Mesenchymal stem cell (in vitro differentiated cells and primary cell): ENCODE data around the gene TRIM4. TPM values are rescaled to one million over a fixed set of nuclear protein-coding genes. Genes with fewer than 3 reads are reported as not detected.

Source experiments
- DNase-seq: peaks from one replicate; pipeline ENCODE4 v3.0.0-alpha.2; 2013
- H2AFZ ChIP-seq: one replicate; pipeline ENCODE4 v1.6.1; 2013; ENCODE audit warnings: low read depth, mild to moderate bottlenecking, control low read depth, inconsistent platforms, low read length, moderate library complexity
- H2AK5ac ChIP-seq: 2 replicates; pipeline ENCODE4 v1.6.1; 2013; ENCODE audit warnings: low read length, moderate library complexity, mild to moderate bottlenecking, inconsistent platforms; ENCODE audit not compliant: severe bottlenecking
- H2BK120ac ChIP-seq: one replicate; pipeline ENCODE4 v1.6.1; 2013; ENCODE audit warnings: low read depth, mild to moderate bottlenecking, inconsistent platforms, low read length, moderate library complexity
- H2BK12ac ChIP-seq, 2 experiments: one replicate each; pipeline ENCODE4 v1.6.1; 2013; ENCODE audit warnings: inconsistent platforms in 2 of 2, low read length in 2 of 2, mild to moderate bottlenecking in 2 of 2, moderate library complexity in 2 of 2, control low read depth in 1 of 2
- H2BK15ac ChIP-seq: one replicate; pipeline ENCODE4 v1.6.1; 2013; ENCODE audit warnings: mild to moderate bottlenecking, low read depth, inconsistent platforms; ENCODE audit not compliant: poor library complexity, severe bottlenecking
- H2BK5ac ChIP-seq: 2 replicates; pipeline ENCODE4 v1.6.1; 2013; ENCODE audit warnings: low read depth, mild to moderate bottlenecking, low read length, control low read depth, inconsistent platforms; ENCODE audit not compliant: poor library complexity, severe bottlenecking
- H3K14ac ChIP-seq, 2 experiments: one replicate each; pipeline ENCODE4 v1.6.1; 2013; ENCODE audit warnings: inconsistent platforms in 2 of 2, low read length in 2 of 2, control low read depth in 1 of 2, mild to moderate bottlenecking in 1 of 2, moderate library complexity in 1 of 2
- H3K18ac ChIP-seq, 2 experiments: one replicate each; pipeline ENCODE4 v1.6.1; 2013; ENCODE audit warnings: inconsistent platforms in 2 of 2, low read length in 2 of 2, control low read depth in 1 of 2, low read depth in 1 of 2, mild to moderate bottlenecking in 1 of 2
- H3K23ac ChIP-seq, 2 experiments: one replicate each; pipeline ENCODE4 v1.6.1; 2013; ENCODE audit warnings: inconsistent platforms in 2 of 2, low read length in 2 of 2, mild to moderate bottlenecking in 2 of 2, moderate library complexity in 2 of 2, control low read depth in 1 of 2
- H3K27ac ChIP-seq: 2 replicates; pipeline ENCODE4 v1.5.1; 2013; ENCODE audit warnings: mild to moderate bottlenecking, moderate library complexity, low read length, control low read depth, inconsistent platforms; ENCODE audit not compliant: poor library complexity, severe bottlenecking
- H3K27me3 ChIP-seq, 2 experiments: 2 replicates each; pipeline versions ENCODE4 v1.6.1 to v1.7.0; 2013; ENCODE audit warnings: low read length in 2 of 2, mild to moderate bottlenecking in 2 of 2, moderate library complexity in 2 of 2, control low read depth in 1 of 2, inconsistent platforms in 1 of 2; ENCODE audit not compliant: control insufficient read depth in 1 of 2, insufficient read depth in 1 of 2
- H3K36me3 ChIP-seq, 2 experiments: 2 replicates each; pipeline versions ENCODE4 v1.6.1 to v1.7.0; 2013; ENCODE audit warnings: low read length in 2 of 2, control low read depth in 1 of 2, inconsistent platforms in 1 of 2, low read depth in 1 of 2, mild to moderate bottlenecking in 1 of 2; ENCODE audit not compliant: insufficient read depth in 2 of 2, control insufficient read depth in 1 of 2
- H3K4ac ChIP-seq, 2 experiments: one replicate each; pipeline ENCODE4 v1.6.1; 2013; ENCODE audit warnings: inconsistent platforms in 2 of 2, low read length in 2 of 2, mild to moderate bottlenecking in 2 of 2, moderate library complexity in 2 of 2, control low read depth in 1 of 2, low read depth in 1 of 2
- H3K4me1 ChIP-seq: 2 replicates; pipeline ENCODE4 v1.6.1; 2013; ENCODE audit warnings: low read depth, low read length, control low read depth; ENCODE audit not compliant: control insufficient read depth, insufficient read depth
- H3K4me2 ChIP-seq: 2 replicates; pipeline ENCODE4 v1.6.1; 2013; ENCODE audit warnings: low read length, mild to moderate bottlenecking, inconsistent platforms; ENCODE audit not compliant: poor library complexity, severe bottlenecking
- H3K4me3 ChIP-seq, 2 experiments: 2 replicates each; pipeline versions ENCODE4 v1.5.1 to v1.7.0; 2013; ENCODE audit warnings: low read length in 2 of 2, mild to moderate bottlenecking in 2 of 2, control low read depth in 1 of 2, low read depth in 1 of 2; ENCODE audit not compliant: insufficient read depth in 1 of 2
- H3K79me1 ChIP-seq: replicated peaks from 2 replicates; pipeline ENCODE4 v1.6.1; 2013; ENCODE audit warnings: mild to moderate bottlenecking, control low read depth, low read length, inconsistent platforms; ENCODE audit not compliant: poor library complexity, severe bottlenecking
- H3K9ac ChIP-seq: 2 replicates; pipeline ENCODE4 v1.7.0; 2013; ENCODE audit warnings: mild to moderate bottlenecking, low read length, moderate library complexity
- H3K9me3 ChIP-seq: 2 replicates; pipeline ENCODE4 v1.7.0; 2013; ENCODE audit warnings: mild to moderate bottlenecking, low read length; ENCODE audit not compliant: control insufficient read depth
- H4K8ac ChIP-seq: one replicate; pipeline ENCODE4 v1.6.1; 2013; ENCODE audit warnings: inconsistent platforms, mild to moderate bottlenecking, low read length, moderate library complexity
- H4K91ac ChIP-seq: one replicate; pipeline ENCODE4 v1.6.1; 2013; ENCODE audit warnings: mild to moderate bottlenecking, low read length, inconsistent platforms
- whole genome bisulfite sequencing: methylation state at CpG from one replicate; pipeline ENCODE4 v1.1.7; 2013; ENCODE audit warnings: mixed read lengths; 5-methylcytosine and 5-hydroxymethylcytosine counted together
- polyA plus RNA-seq, 2 experiments: library from polyadenylated mRNA; stranded (reverse); fragments of 200-250 nt; gene quantifications; one replicate each; pipeline ENCODE4 v1.2.3, GENCODE V29; 2013

TRIM4 gene, protein sequence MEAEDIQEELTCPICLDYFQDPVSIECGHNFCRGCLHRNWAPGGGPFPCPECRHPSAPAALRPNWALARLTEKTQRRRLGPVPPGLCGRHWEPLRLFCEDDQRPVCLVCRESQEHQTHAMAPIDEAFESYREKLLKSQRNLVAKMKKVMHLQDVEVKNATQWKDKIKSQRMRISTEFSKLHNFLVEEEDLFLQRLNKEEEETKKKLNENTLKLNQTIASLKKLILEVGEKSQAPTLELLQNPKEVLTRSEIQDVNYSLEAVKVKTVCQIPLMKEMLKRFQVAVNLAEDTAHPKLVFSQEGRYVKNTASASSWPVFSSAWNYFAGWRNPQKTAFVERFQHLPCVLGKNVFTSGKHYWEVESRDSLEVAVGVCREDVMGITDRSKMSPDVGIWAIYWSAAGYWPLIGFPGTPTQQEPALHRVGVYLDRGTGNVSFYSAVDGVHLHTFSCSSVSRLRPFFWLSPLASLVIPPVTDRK
- not detected for polyA plus RNA-seq (2013, experiment 1 of 2)
- polyA plus RNA-seq (2013, experiment 2 of 2): not detected

GRCh38 chr7:99918959-99919813 is at the start of gene TRIM4:
Gene TRIM4 (minus strand): TSS chr7:99919530. CDS start chr7:99919401, 129 bp downstream.
- peak within 1 kb of the TSS; percentile 96 for H3K9ac ChIP-seq
- no peak within 1 kb of the TSS for H2AFZ ChIP-seq
- no peaks in the 10 kb centered on the region for H3K79me1 ChIP-seq
- no peak within 1 kb of the TSS for H2BK15ac ChIP-seq
- peak within 1 kb of the TSS; percentile 38 to 94 for H3K4me3 ChIP-seq
- no peak within 1 kb of the TSS for H2AK5ac ChIP-seq
- H3K9me3 ChIP-seq: no peaks in the 10 kb centered on the region
- peaks cover 2% of the 10 kb centered on the region for H3K4me1 ChIP-seq
- H2BK12ac ChIP-seq: no peak within 1 kb of the TSS
- H3K4ac ChIP-seq: no peak within 1 kb of the TSS
- no peak within 1 kb of the TSS for H3K4me2 ChIP-seq
- no peak within 1 kb of the TSS for H3K23ac ChIP-seq
- 97% methylated on average over 79 of the region's 81 CpGs for WGBS
- H4K8ac ChIP-seq: no peak within 1 kb of the TSS
- no peak within 1 kb of the TSS for H4K91ac ChIP-seq
- H2BK120ac ChIP-seq: no peak within 1 kb of the TSS
- peaks cover 0 to 41% of the 10 kb centered on the region in 2 experiments for H3K36me3 ChIP-seq
- DNase-seq: no peak
- no peak within 1 kb of the TSS for H2BK5ac ChIP-seq
- H3K27ac ChIP-seq: no peak within 1 kb of the TSS
- H3K27me3 ChIP-seq: peaks cover 0 to 16% of the 10 kb centered on the region in 2 experiments
- no peak within 1 kb of the TSS for H3K18ac ChIP-seq
- no peak within 1 kb of the TSS for H3K14ac ChIP-seq

- H3K4me1 ChIP-seq: no peaks in the 10 kb centered on the region
- no peak overlapping the region for H2AK5ac ChIP-seq
- no peak overlapping the region for H3K4me3 ChIP-seq
- 83% methylated on average over 5 of the region's 9 CpGs for WGBS
- H3K9ac ChIP-seq: no peak overlapping the region
- H4K91ac ChIP-seq: no peak overlapping the region
- H3K27me3 ChIP-seq: peaks cover 7 to 74% of the 10 kb centered on the region in 2 experiments
- no peak overlapping the region for H3K27ac ChIP-seq
- H3K14ac ChIP-seq: no peak overlapping the region
- no peak overlapping the region for H2BK5ac ChIP-seq
- H3K18ac ChIP-seq: no peak overlapping the region
- H2BK12ac ChIP-seq: no peak overlapping the region
- no peaks in the 10 kb centered on the region for H3K79me1 ChIP-seq
- DNase-seq: no peak
- no peaks in the 10 kb centered on the region for H3K9me3 ChIP-seq
- no peak overlapping the region for H3K23ac ChIP-seq
- no peak overlapping the region for H4K8ac ChIP-seq
- H3K4ac ChIP-seq: no peak overlapping the region
- no peak overlapping the region for H2BK15ac ChIP-seq
- no peak overlapping the region for H3K4me2 ChIP-seq
- H2AFZ ChIP-seq: no peak overlapping the region
- H3K36me3 ChIP-seq: no peaks in the 10 kb centered on the region
- no peak overlapping the region for H2BK120ac ChIP-seq
Observed at GRCh38 chr7:99958564-99959227, 39.4 kb upstream of the TRIM4 start.

- H2BK12ac ChIP-seq: no peak overlapping the region
- H4K8ac ChIP-seq: no peak overlapping the region
- no peak overlapping the region for H3K23ac ChIP-seq
- H4K91ac ChIP-seq: no peak overlapping the region
- H3K4me3 ChIP-seq: no peak overlapping the region
- H3K4me2 ChIP-seq: no peak overlapping the region
- no peaks in the 10 kb centered on the region for H3K4me1 ChIP-seq
- no peak overlapping the region for H3K14ac ChIP-seq
- DNase-seq: no peak
- no peak overlapping the region for H2AK5ac ChIP-seq
- H3K27ac ChIP-seq: no peak overlapping the region
- no peak overlapping the region for H2AFZ ChIP-seq
- 81% methylated on average over 6 of the region's 6 CpGs for WGBS
- H2BK120ac ChIP-seq: no peak overlapping the region
- H3K9ac ChIP-seq: no peak overlapping the region
- H3K79me1 ChIP-seq: no peaks in the 10 kb centered on the region
- H3K27me3 ChIP-seq: peaks cover 3 to 49% of the 10 kb centered on the region in 2 experiments
- H2BK5ac ChIP-seq: no peak overlapping the region
- H3K36me3 ChIP-seq: no peaks in the 10 kb centered on the region
- H2BK15ac ChIP-seq: no peak overlapping the region
- H3K18ac ChIP-seq: no peak overlapping the region
- H3K9me3 ChIP-seq: peaks cover 4% of the 10 kb centered on the region
- no peak overlapping the region for H3K4ac ChIP-seq
Observed at GRCh38 chr7:99955247-99955646, 35.9 kb upstream of the TRIM4 start.
